ENCODE results near the gene CEP290. TPM values are rescaled to one million over a fixed set of nuclear protein-coding genes. Genes with fewer than 3 reads are reported as not detected.

CEP290 gene
- total RNA-seq, 6 donors from 2014 or later, result 10.6 to 110 (median 20.1) TPM

- DNase-seq (no peak), ATAC-seq (ENCODE audit: low FRiP score in 2 of 2) (no peak)
- Histone ChIP-seq H3K27me3 (no peaks in the 10 kb centered on the region), H3K9me3 (no peaks in the 10 kb centered on the region), H3K36me3 (peaks cover 0 to 55% (median 9%) of the 10 kb centered on the region in 4 donors), H3K4me1 (no peaks in the 10 kb centered on the region), H3K27ac (no peak overlapping the region), H3K4me3 (no peak overlapping the region)
- TF ChIP-seq CTCF (IDR thresholded peaks at IDR 0.05) (no peak), POLR2AphosphoS5 (IDR thresholded peaks at IDR 0.05) (no peak), POLR2A (IDR thresholded peaks at IDR 0.05) (no peak), EP300 (IDR thresholded peaks at IDR 0.05) (no peak)
- WGBS, 2 donors, result 86 to 94% methylated on average over 1 of the region's 1 CpG
Observed at GRCh38 chr12:88058719-88059077, 83.2 kb downstream of the CEP290 start.

- Histone ChIP-seq H3K36me3 (peaks cover 0 to 54% (median 9%) of the 10 kb centered on the region in 4 donors), H3K27me3 (no peaks in the 10 kb centered on the region), H3K9me3 (no peaks in the 10 kb centered on the region), H3K27ac (no peak overlapping the region), H3K4me1 (no peaks in the 10 kb centered on the region), H3K4me3 (no peak overlapping the region)
- ATAC-seq (ENCODE audit: low FRiP score in 2 of 2), result no peak
- no peak for DNase-seq
- WGBS, 2 donors, result 95 to 96% methylated on average over 4 of the region's 4 CpGs
- TF ChIP-seq CTCF (IDR thresholded peaks at IDR 0.05) (no peak), POLR2A (IDR thresholded peaks at IDR 0.05) (no peak)
Observed at GRCh38 chr12:88057994-88058718, 83.7 kb downstream of the CEP290 start.

- TF ChIP-seq CTCF (IDR thresholded peaks at IDR 0.05), result no peak
- no peak for TF ChIP-seq POLR2A (IDR thresholded peaks at IDR 0.05)
- no peak for TF ChIP-seq EP300 (IDR thresholded peaks at IDR 0.05)
- no peak for TF ChIP-seq POLR2AphosphoS5 (IDR thresholded peaks at IDR 0.05)
- Histone ChIP-seq H3K36me3 (peaks cover 0 to 43% (median 10%) of the 10 kb centered on the region in 4 donors), H3K9me3 (no peaks in the 10 kb centered on the region), H3K27me3 (no peaks in the 10 kb centered on the region), H3K4me3 (no peak overlapping the region), H3K4me1 (no peaks in the 10 kb centered on the region), H3K27ac (no peak overlapping the region)
- ATAC-seq (ENCODE audit: low FRiP score in 2 of 2) (no peak), DNase-seq (no peak)
- WGBS, 2 donors, result 92 to 96% methylated on average over 2 of the region's 2 CpGs
Observed at GRCh38 chr12:88056571-88056970, 85.3 kb downstream of the CEP290 start.

GRCh38 chr12:88052686-88053085, 89.2 kb downstream of the CEP290 start:
- H3K9me3 ChIP-seq, result no peaks in the 10 kb centered on the region
- DNase-seq, result no peak
- H3K27me3 ChIP-seq, result no peaks in the 10 kb centered on the region
- ATAC-seq (ENCODE audit: low FRiP score in 2 of 2), result peak in 1 of 2 donors; percentile 14
- H3K36me3 ChIP-seq, result peaks cover 2 to 47% (median 11%) of the 10 kb centered on the region in 4 donors
- TF ChIP-seq CTCF (IDR thresholded peaks at IDR 0.05) (peak in 1 of 6 experiments; percentile 14), POLR2A (IDR thresholded peaks at IDR 0.05) (no peak), EP300 (IDR thresholded peaks at IDR 0.05) (no peak)
- H3K4me1 ChIP-seq, result no peaks in the 10 kb centered on the region
- H3K4me3 ChIP-seq, result no peak overlapping the region
- WGBS, 2 donors, result 86 to 93% methylated on average over 1 of the region's 1 CpG
- H3K27ac ChIP-seq, result no peak overlapping the region

- H3K4me1 ChIP-seq, result peaks cover 0 to 7% (median 3%) of the 10 kb centered on the region in 4 donors
- no peak for TF ChIP-seq POLR2A (IDR thresholded peaks at IDR 0.05)
- TF ChIP-seq POLR2AphosphoS5 (IDR thresholded peaks at IDR 0.05), result no peak
- TF ChIP-seq CTCF (IDR thresholded peaks at IDR 0.05), result no peak
- no peak for TF ChIP-seq EP300 (IDR thresholded peaks at IDR 0.05)
- DNase-seq, result no peak
Observed at GRCh38 chr12:88044035-88044434, 97.9 kb downstream of the CEP290 start.

More at GRCh38 chr12:88044035-88044434, 97.9 kb downstream of the CEP290 start:
- H3K27ac ChIP-seq, result no peak overlapping the region
- H3K9me3 ChIP-seq, result no peaks in the 10 kb centered on the region
- no peak overlapping the region for H3K4me3 ChIP-seq
- WGBS, 2 donors, result 96 to 98% methylated on average over 5 of the region's 5 CpGs
- H3K27me3 ChIP-seq, result no peaks in the 10 kb centered on the region
- H3K36me3 ChIP-seq, result peaks cover 9 to 55% (median 29%) of the 10 kb centered on the region in 4 donors
- no peak for ATAC-seq (ENCODE audit: low FRiP score in 2 of 2)

Measured in upper lobe of left lung (tissue), 6 donors.